ENCODE measurements around the gene RAD54L2. TPM values are rescaled to one million over a fixed set of nuclear protein-coding genes. Genes with fewer than 3 reads are reported as not detected.

The RAD54L2 gene
- total RNA-seq, 2 donors from 2014 or later, result 12.9 to 33.1 TPM

- Histone ChIP-seq H3K36me3 (no peaks in the 10 kb centered on the region), H3K9me3 (no peaks in the 10 kb centered on the region), H3K27me3 (replicated peaks; ENCODE audit: insufficient read depth) (no peaks in the 10 kb centered on the region), H3K4me1 (replicated peaks) (peaks cover 5% of the 10 kb centered on the region), H3K4me3 (no peak overlapping the region), H3K27ac (no peak overlapping the region)
- 44% methylated on average over 2 of the region's 2 CpGs for WGBS
- no peak for DNase-seq (ENCODE audit: low spot score)
- TF ChIP-seq CTCF (IDR thresholded peaks at IDR 0.05) (no peak), POLR2A (IDR thresholded peaks at IDR 0.05) (no peak), POLR2AphosphoS5 (IDR thresholded peaks at IDR 0.05) (no peak)
- intact Hi-C loops (cut with DNase I), result loop anchor here (2.0 to 5.0 kb wide), 4 partner anchors 110 to 296 kb away; partner anchors contain the start of gene RBM15B
Measured at GRCh38 chr3:51502562-51502910, 36.0 kb upstream of the RAD54L2 start.

GRCh38 chr3:51503007-51503406, 35.5 kb upstream of the RAD54L2 start:
- intact Hi-C loops (cut with DNase I), result loop anchor here (2.0 to 5.0 kb wide), 4 partner anchors 111 to 296 kb away; partner anchors contain the start of gene RBM15B
- no peak overlapping the region for H3K27ac ChIP-seq
- no peak for TF ChIP-seq POLR2A (IDR thresholded peaks at IDR 0.05)
- TF ChIP-seq CTCF (IDR thresholded peaks at IDR 0.05), result no peak
- TF ChIP-seq POLR2AphosphoS5 (IDR thresholded peaks at IDR 0.05), result no peak
- WGBS, result 94% methylated on average over 2 of the region's 2 CpGs
- no peaks in the 10 kb centered on the region for H3K36me3 ChIP-seq
- peaks cover 5% of the 10 kb centered on the region for H3K4me1 ChIP-seq (replicated peaks)
- no peaks in the 10 kb centered on the region for H3K9me3 ChIP-seq
- DNase-seq (ENCODE audit: low spot score), result no peak
- no peak overlapping the region for H3K4me3 ChIP-seq
- H3K27me3 ChIP-seq (replicated peaks; ENCODE audit: insufficient read depth), result no peaks in the 10 kb centered on the region

- H3K4me3 ChIP-seq, result no peak overlapping the region
- no peak for TF ChIP-seq CTCF (IDR thresholded peaks at IDR 0.05)
- no peak for TF ChIP-seq POLR2A (IDR thresholded peaks at IDR 0.05)
- no peak for TF ChIP-seq POLR2AphosphoS5 (IDR thresholded peaks at IDR 0.05)
- no peak for DNase-seq (ENCODE audit: low spot score)
- H3K36me3 ChIP-seq, result no peaks in the 10 kb centered on the region
- intact Hi-C loops (cut with DNase I), result no loop called here
- no peaks in the 10 kb centered on the region for H3K27me3 ChIP-seq (replicated peaks; ENCODE audit: insufficient read depth)
- H3K9me3 ChIP-seq, result no peaks in the 10 kb centered on the region
- H3K27ac ChIP-seq, result no peak overlapping the region
- whole genome bisulfite sequencing, result 89% methylated on average over 9 of the region's 9 CpGs
- no peaks in the 10 kb centered on the region for H3K4me1 ChIP-seq (replicated peaks)
Measured at GRCh38 chr3:51508255-51508654, 30.3 kb upstream of the RAD54L2 start.

GRCh38 chr3:51510996-51511395, 27.5 kb upstream of the RAD54L2 start:
- H3K4me3 ChIP-seq, result no peak overlapping the region
- H3K9me3 ChIP-seq, result no peaks in the 10 kb centered on the region
- no peak for TF ChIP-seq POLR2AphosphoS5 (IDR thresholded peaks at IDR 0.05)
- no peak for TF ChIP-seq CTCF (IDR thresholded peaks at IDR 0.05)
- TF ChIP-seq POLR2A (IDR thresholded peaks at IDR 0.05), result no peak
- H3K36me3 ChIP-seq, result no peaks in the 10 kb centered on the region
- no peak overlapping the region for H3K27ac ChIP-seq
- no peak for DNase-seq (ENCODE audit: low spot score)
- 72% methylated on average over 1 of the region's 1 CpG for WGBS
- no peaks in the 10 kb centered on the region for H3K4me1 ChIP-seq (replicated peaks)
- intact Hi-C loops (cut with DNase I), result no loop called here
- H3K27me3 ChIP-seq (replicated peaks; ENCODE audit: insufficient read depth), result no peaks in the 10 kb centered on the region

GRCh38 chr3:51514210-51514609, 24.3 kb upstream of the RAD54L2 start:
- TF ChIP-seq POLR2A (IDR thresholded peaks at IDR 0.05) (no peak), POLR2AphosphoS5 (IDR thresholded peaks at IDR 0.05) (no peak), CTCF (IDR thresholded peaks at IDR 0.05) (no peak)

More at GRCh38 chr3:51514210-51514609, 24.3 kb upstream of the RAD54L2 start:
- 87% methylated on average over 5 of the region's 5 CpGs for WGBS
- H3K4me3 ChIP-seq, result no peak overlapping the region
- H3K4me1 ChIP-seq (replicated peaks), result no peaks in the 10 kb centered on the region
- DNase-seq (ENCODE audit: low spot score), result no peak
- H3K27ac ChIP-seq, result no peak overlapping the region
- H3K27me3 ChIP-seq (replicated peaks; ENCODE audit: insufficient read depth), result no peaks in the 10 kb centered on the region
- intact Hi-C loops (cut with DNase I), result no loop called here
- no peaks in the 10 kb centered on the region for H3K36me3 ChIP-seq
- H3K9me3 ChIP-seq, result no peaks in the 10 kb centered on the region

All from prostate gland (tissue), 2 donors.